Type B pancreatic cell (in vitro differentiated cells): ENCODE data around the gene MRGPRF. TPM values are rescaled to one million over a fixed set of nuclear protein-coding genes. Genes with fewer than 3 reads are reported as not detected.

Experiments used
- DNase-seq: peaks from one replicate; pipeline ENCODE4 v3.0.0; 2021; ENCODE audit warnings: mixed read lengths; ENCODE audit not compliant: unreplicated experiment; ENCODE audit errors: extremely low spot score
- H3K27ac Mint-ChIP-seq: 2 replicates; pipeline ENCODE4 v1.8.0; 2021; ENCODE audit warnings: mild to moderate bottlenecking, mixed read lengths
- H3K27me3 Mint-ChIP-seq: 2 replicates; pipeline ENCODE4 v1.8.0; 2021; ENCODE audit warnings: mixed read lengths
- H3K36me3 Mint-ChIP-seq: 2 replicates; pipeline ENCODE4 v1.8.0; 2021; ENCODE audit warnings: mixed read lengths
- H3K4me1 Mint-ChIP-seq: one replicate; pipeline ENCODE4 v1.8.0; 2021; ENCODE audit warnings: mixed read lengths; ENCODE audit not compliant: unreplicated experiment
- H3K4me3 Mint-ChIP-seq: 2 replicates; pipeline ENCODE4 v1.8.0; 2021; ENCODE audit warnings: mild to moderate bottlenecking, mixed read lengths
- H3K9me3 Mint-ChIP-seq: 2 replicates; pipeline ENCODE4 v1.8.0; 2021; ENCODE audit warnings: mixed read lengths
- CTCF ChIP-seq: fragments of 200-600 bp; sonication (generic); conservative IDR thresholded peaks from 2 replicates; pipeline ENCODE4 v1.5.0; 2021; ENCODE audit warnings: antibody characterized with exemption, mild to moderate bottlenecking
- total RNA-seq: library from RNA; stranded (reverse); gene quantifications from 2 replicates; pipeline ENCODE4 v1.2.1, GENCODE V29; 2021; ENCODE audit warnings: low replicate concordance

Gene MRGPRF
- total RNA-seq, 1 donor from 2014 or later, result 1.4 TPM

GRCh38 chr11:69039501-69039900, 26.5 kb upstream of the MRGPRF start:
- Mint-ChIP-seq H3K27ac (no peak overlapping the region), H3K9me3 (no peaks in the 10 kb centered on the region), H3K27me3 (peaks cover 6% of the 10 kb centered on the region), H3K4me3 (no peak overlapping the region), H3K4me1 (peaks cover 16% of the 10 kb centered on the region), H3K36me3 (no peaks in the 10 kb centered on the region)
- no peak for DNase-seq
- no peak for TF ChIP-seq CTCF

DNA sequence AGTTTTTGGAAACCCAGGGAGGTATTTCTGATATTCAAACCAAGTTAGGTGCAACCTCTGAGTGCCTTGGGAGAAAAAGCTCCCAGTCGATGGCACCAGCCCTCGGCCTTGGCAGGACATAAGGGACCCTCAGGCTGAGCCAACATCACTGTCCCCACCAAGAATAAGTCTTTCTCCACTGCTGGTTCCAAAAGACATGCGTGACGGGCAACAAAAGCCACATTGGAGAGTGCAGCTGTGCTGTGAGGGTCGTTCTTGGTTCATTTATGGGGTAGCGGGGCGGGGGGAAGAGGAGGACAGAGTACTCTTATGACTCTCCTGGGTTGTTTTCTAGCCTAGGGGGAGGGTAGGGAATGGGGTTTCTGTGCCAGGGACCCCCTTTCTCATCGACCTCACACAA, 24.5 kb upstream of the MRGPRF start:
- no peak overlapping the region for H3K27ac Mint-ChIP-seq
- no peak overlapping the region for H3K4me3 Mint-ChIP-seq
- no peak for DNase-seq
- TF ChIP-seq CTCF, result no peak
- H3K4me1 Mint-ChIP-seq, result peaks cover 15% of the 10 kb centered on the region
- H3K9me3 Mint-ChIP-seq, result no peaks in the 10 kb centered on the region
- H3K36me3 Mint-ChIP-seq, result no peaks in the 10 kb centered on the region
- H3K27me3 Mint-ChIP-seq, result no peaks in the 10 kb centered on the region

DNA sequence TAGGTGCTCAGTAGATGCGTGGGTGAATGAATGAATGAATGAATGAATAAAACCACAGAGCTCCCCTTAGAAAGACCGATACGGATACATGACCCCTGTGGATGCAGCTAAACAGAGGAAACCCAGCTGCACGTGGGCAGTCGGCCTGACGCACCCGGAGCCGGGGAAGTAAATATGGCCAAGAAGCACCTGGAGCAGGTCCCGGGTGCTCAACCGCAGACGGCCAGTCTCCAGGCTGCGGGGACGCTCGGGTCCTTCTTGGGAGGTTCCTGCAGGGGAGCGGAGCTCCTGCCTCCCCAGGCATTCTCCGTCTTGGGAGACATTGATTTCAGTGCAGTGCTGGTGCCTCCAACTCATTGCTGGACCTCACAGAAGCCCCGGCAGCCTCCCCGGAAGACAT, 24.0 kb upstream of the MRGPRF start:
- no peak for DNase-seq
- Mint-ChIP-seq H3K9me3 (no peaks in the 10 kb centered on the region), H3K4me1 (peaks cover 15% of the 10 kb centered on the region), H3K27me3 (no peaks in the 10 kb centered on the region), H3K27ac (no peak overlapping the region), H3K36me3 (no peaks in the 10 kb centered on the region), H3K4me3 (no peak overlapping the region)
- TF ChIP-seq CTCF, result no peak

GRCh38 chr11:69035946-69036340, 22.9 kb upstream of the MRGPRF start:
- H3K9me3 Mint-ChIP-seq, result no peaks in the 10 kb centered on the region
- no peak for TF ChIP-seq CTCF
- H3K27me3 Mint-ChIP-seq, result peaks cover 5% of the 10 kb centered on the region
- no peaks in the 10 kb centered on the region for H3K36me3 Mint-ChIP-seq
- peaks cover 15% of the 10 kb centered on the region for H3K4me1 Mint-ChIP-seq
- H3K27ac Mint-ChIP-seq, result no peak overlapping the region
- no peak overlapping the region for H3K4me3 Mint-ChIP-seq
- DNase-seq, result no peak

- DNase-seq, result no peak
- TF ChIP-seq CTCF, result no peak
- no peak overlapping the region for H3K4me3 Mint-ChIP-seq
- H3K36me3 Mint-ChIP-seq, result no peaks in the 10 kb centered on the region
- no peaks in the 10 kb centered on the region for H3K9me3 Mint-ChIP-seq
- H3K4me1 Mint-ChIP-seq, result peaks cover 11% of the 10 kb centered on the region
- peaks cover 5% of the 10 kb centered on the region for H3K27me3 Mint-ChIP-seq
- no peak overlapping the region for H3K27ac Mint-ChIP-seq
Observed at GRCh38 chr11:69035150-69035945, 22.3 kb upstream of the MRGPRF start.
